ENCODE measurements around the gene APOBEC3C. TPM values are rescaled to one million over a fixed set of nuclear protein-coding genes. Genes with fewer than 3 reads are reported as not detected.

The APOBEC3C gene
- total and polyA plus RNA-seq, 2 experiments from 2014 or later, result 6.6 to 104 TPM

- Histone ChIP-seq H2AFZ (no peak overlapping the region), H3K9ac (no peak overlapping the region), H3K27me3 (replicated peaks; ENCODE audit: insufficient read depth) (peaks cover 26% of the 10 kb centered on the region; the same call in 1 of the 2 replicates), H3K27ac (no peak overlapping the region), H3K4me2 (ENCODE audit: unreplicated experiment) (no peak overlapping the region), H4K20me1 (ENCODE audit: insufficient read depth) (no peaks in the 10 kb centered on the region), H3K4me3 (no peak overlapping the region), H3K4me1 (ENCODE audit: insufficient read depth) (no peaks in the 10 kb centered on the region), H3K36me3 (ENCODE audit: low read depth) (no peaks in the 10 kb centered on the region), H3K79me2 (ENCODE audit: insufficient read depth) (no peaks in the 10 kb centered on the region), H3K9me2 (ENCODE audit: insufficient read depth) (no peaks in the 10 kb centered on the region), H3K9me3 (ENCODE audit: low read depth) (no peaks in the 10 kb centered on the region), H3F3A (ENCODE audit: insufficient read depth) (no peaks in the 10 kb centered on the region)
- 42 to 44% methylated on average over 7 to 8 of the region's 8 CpGs for WGBS, 2 experiments (ENCODE audit: low coverage in 1 of 2, low lambda C conversion rate in 2 of 2, missing lambda C conversion rate in 2 of 2)
- no peak for DNase-seq
- in situ Hi-C loops (cut with MboI), result no loop called here
- no peak for TF ChIP-seq EZH2phosphoT487 (IDR thresholded peaks at IDR 0.05; ENCODE audit: insufficient read depth, low read depth)
Measured at GRCh38 chr22:38970551-38970950, 43.5 kb upstream of the APOBEC3C start.

DNA sequence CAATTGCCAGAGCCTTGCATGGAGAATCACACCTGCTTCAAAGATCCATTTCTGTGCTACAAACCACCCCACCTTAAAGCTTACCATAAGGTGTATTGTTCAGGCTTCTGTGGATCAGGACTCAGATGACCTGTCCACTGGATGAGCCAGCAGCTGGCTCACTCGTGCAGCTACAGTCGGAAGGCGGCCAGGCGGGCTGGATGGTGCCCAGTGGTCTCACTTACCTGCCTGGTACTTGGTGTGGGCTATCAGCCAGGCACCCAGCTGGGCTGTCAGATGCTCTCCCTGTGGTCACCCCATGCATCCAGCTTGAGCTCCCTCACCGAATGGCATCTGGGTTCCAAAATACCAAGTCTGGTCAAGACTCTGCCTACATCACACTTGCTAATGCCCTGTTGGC lies 42.9 kb upstream of the APOBEC3C start:
- no peak overlapping the region for H2AFZ ChIP-seq
- H3K27ac ChIP-seq, result no peak overlapping the region
- H4K20me1 ChIP-seq (ENCODE audit: insufficient read depth), result no peaks in the 10 kb centered on the region
- no peaks in the 10 kb centered on the region for H3F3A ChIP-seq (ENCODE audit: insufficient read depth)
- H3K36me3 ChIP-seq (ENCODE audit: low read depth), result no peaks in the 10 kb centered on the region
- H3K4me2 ChIP-seq (ENCODE audit: unreplicated experiment), result no peak overlapping the region
- WGBS, 2 experiments (ENCODE audit: low coverage in 1 of 2, low lambda C conversion rate in 2 of 2, missing lambda C conversion rate in 2 of 2), result 48 to 55% methylated on average over 5 of the region's 5 CpGs
- H3K79me2 ChIP-seq (ENCODE audit: insufficient read depth), result no peaks in the 10 kb centered on the region
- no peak overlapping the region for H3K9ac ChIP-seq
- TF ChIP-seq EZH2 (IDR thresholded peaks at IDR 0.05; ENCODE audit: insufficient read depth, poor library complexity, severe bottlenecking) (no peak), EZH2phosphoT487 (IDR thresholded peaks at IDR 0.05; ENCODE audit: insufficient read depth, low read depth) (no peak)
- H3K9me3 ChIP-seq (ENCODE audit: low read depth), result no peaks in the 10 kb centered on the region
- no peak for DNase-seq
- H3K4me1 ChIP-seq (ENCODE audit: insufficient read depth), result no peaks in the 10 kb centered on the region
- H3K27me3 ChIP-seq (replicated peaks; ENCODE audit: insufficient read depth), result peaks cover 24% of the 10 kb centered on the region; the same call in 1 of the 2 replicates
- in situ Hi-C loops (cut with MboI), result no loop called here
- no peak overlapping the region for H3K4me3 ChIP-seq
- H3K9me2 ChIP-seq (ENCODE audit: insufficient read depth), result no peaks in the 10 kb centered on the region

DNA sequence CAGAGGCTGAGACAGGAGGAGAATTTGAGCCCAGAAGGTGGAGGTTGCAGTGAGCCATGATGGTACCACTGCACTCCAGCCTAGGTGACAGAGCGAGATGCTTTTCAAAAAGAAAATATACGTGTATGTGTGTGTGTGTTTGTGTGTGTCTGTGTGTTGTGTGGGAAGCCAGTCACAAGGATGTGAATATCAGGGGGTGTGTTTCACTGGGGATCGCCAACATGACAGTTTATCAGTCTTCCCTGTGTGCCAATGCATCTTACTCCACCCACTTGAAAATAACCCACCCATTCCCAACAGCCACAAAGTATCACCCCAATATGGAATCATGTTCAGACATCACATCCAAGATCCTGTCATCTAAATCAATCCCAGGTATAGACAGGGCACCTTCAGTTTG lies 42.3 kb upstream of the APOBEC3C start:
- Histone ChIP-seq H3K4me2 (ENCODE audit: unreplicated experiment) (no peak overlapping the region), H2AFZ (no peak overlapping the region), H4K20me1 (ENCODE audit: insufficient read depth) (no peaks in the 10 kb centered on the region), H3K9ac (no peak overlapping the region), H3F3A (ENCODE audit: insufficient read depth) (no peaks in the 10 kb centered on the region), H3K9me3 (ENCODE audit: low read depth) (no peaks in the 10 kb centered on the region), H3K27me3 (replicated peaks; ENCODE audit: insufficient read depth) (peaks cover 24% of the 10 kb centered on the region; the same call in 1 of the 2 replicates), H3K4me3 (no peak overlapping the region), H3K79me2 (ENCODE audit: insufficient read depth) (no peaks in the 10 kb centered on the region), H3K36me3 (ENCODE audit: low read depth) (no peaks in the 10 kb centered on the region), H3K4me1 (ENCODE audit: insufficient read depth) (no peaks in the 10 kb centered on the region), H3K9me2 (ENCODE audit: insufficient read depth) (no peaks in the 10 kb centered on the region), H3K27ac (no peak overlapping the region)
- in situ Hi-C loops (cut with MboI), result no loop called here
- WGBS, 2 experiments (ENCODE audit: low coverage in 1 of 2, low lambda C conversion rate in 2 of 2, missing lambda C conversion rate in 2 of 2), result 63 to 67% methylated on average over 3 of the region's 3 CpGs
- DNase-seq, result no peak
- no peak for TF ChIP-seq EZH2 (IDR thresholded peaks at IDR 0.05; ENCODE audit: insufficient read depth, poor library complexity, severe bottlenecking)
- no peak for TF ChIP-seq EZH2phosphoT487 (IDR thresholded peaks at IDR 0.05; ENCODE audit: insufficient read depth, low read depth)

GRCh38 chr22:38972558-38972957 lies 41.5 kb upstream of the APOBEC3C start:
- Histone ChIP-seq H3K27me3 (replicated peaks; ENCODE audit: insufficient read depth) (peaks cover 24% of the 10 kb centered on the region; the same call in 1 of the 2 replicates), H2AFZ (no peak overlapping the region), H3K4me3 (no peak overlapping the region), H3K27ac (no peak overlapping the region), H3K9ac (no peak overlapping the region), H3K79me2 (ENCODE audit: insufficient read depth) (no peaks in the 10 kb centered on the region), H3K4me2 (ENCODE audit: unreplicated experiment) (no peak overlapping the region), H3K4me1 (ENCODE audit: insufficient read depth) (no peaks in the 10 kb centered on the region), H3K9me2 (ENCODE audit: insufficient read depth) (no peaks in the 10 kb centered on the region), H3F3A (ENCODE audit: insufficient read depth) (no peaks in the 10 kb centered on the region), H3K36me3 (ENCODE audit: low read depth) (no peaks in the 10 kb centered on the region), H4K20me1 (ENCODE audit: insufficient read depth) (no peaks in the 10 kb centered on the region), H3K9me3 (ENCODE audit: low read depth) (no peaks in the 10 kb centered on the region)
- TF ChIP-seq EZH2phosphoT487 (IDR thresholded peaks at IDR 0.05; ENCODE audit: insufficient read depth, low read depth), result no peak
- no peak for TF ChIP-seq EZH2 (IDR thresholded peaks at IDR 0.05; ENCODE audit: insufficient read depth, poor library complexity, severe bottlenecking)
- WGBS, 2 experiments (ENCODE audit: low coverage in 1 of 2, low lambda C conversion rate in 2 of 2, missing lambda C conversion rate in 2 of 2), result 38 to 48% methylated on average over 5 of the region's 5 CpGs
- in situ Hi-C loops (cut with MboI), result no loop called here
- no peak for DNase-seq
